GM23338 (cell line): Measurements from ENCODE around the gene EEF2. TPM values are rescaled to one million over a fixed set of nuclear protein-coding genes. Genes with fewer than 3 reads are reported as not detected.

ENCODE experiments used
- ATAC-seq: fragments of 200-7000 bp; cut with Tn5 transposase; 3 replicates; pipeline ENCODE4 v1.9.1; 2020
- DNase-seq: peaks from one replicate; pipeline ENCODE4 v3.0.0-alpha.2; 2015; ENCODE audit warnings: low spot score
- H2AFZ ChIP-seq: fragments of 200-600 bp; sonication (generic); 2 replicates; pipeline ENCODE4 v1.8.0; 2016; ENCODE audit warnings: antibody characterized with exemption, mild to moderate bottlenecking, moderate library complexity
- H3F3A ChIP-seq: fragments of 200-600 bp; sonication (generic); replicated peaks from 2 replicates; pipeline ENCODE4 v1.8.0; 2017; ENCODE audit warnings: antibody characterized with exemption, mixed run types, low read depth
- H3K27ac ChIP-seq: fragments of 200-600 bp; sonication (generic); 2 replicates; pipeline ENCODE4 v1.6.1; 2016; ENCODE audit warnings: low read depth
- H3K27me3 ChIP-seq: fragments of 200-600 bp; sonication (generic); 2 replicates; pipeline ENCODE4 v1.8.0; 2016; ENCODE audit warnings: mild to moderate bottlenecking, mixed run types, moderate library complexity; ENCODE audit not compliant: insufficient read depth
- H3K36me3 ChIP-seq: fragments of 200-600 bp; sonication (generic); 2 replicates; pipeline ENCODE4 v1.8.0; 2016; ENCODE audit warnings: mild to moderate bottlenecking; ENCODE audit not compliant: insufficient read depth
- H3K4me1 ChIP-seq: fragments of 200-600 bp; sonication (generic); 2 replicates; pipeline ENCODE4 v1.8.0; 2016; ENCODE audit warnings: mild to moderate bottlenecking, moderate library complexity; ENCODE audit not compliant: insufficient read depth
- H3K4me2 ChIP-seq: fragments of 200-600 bp; sonication (generic); 2 replicates; pipeline ENCODE4 v1.7.1; 2017; ENCODE audit warnings: mixed run types
- H3K4me3 ChIP-seq: fragments of 200-600 bp; sonication (generic); 2 replicates; pipeline ENCODE4 v1.6.1; 2016; ENCODE audit warnings: mixed run types
- H3K79me2 ChIP-seq: fragments of 200-600 bp; sonication (generic); replicated peaks from 2 replicates; pipeline ENCODE4 v1.8.0; 2017; ENCODE audit warnings: mild to moderate bottlenecking; ENCODE audit not compliant: insufficient read depth
- H3K9me2 ChIP-seq: fragments of 200-600 bp; sonication (generic); 2 replicates; pipeline ENCODE4 v1.8.0; 2017; ENCODE audit not compliant: insufficient read depth
- H4K20me1 ChIP-seq: fragments of 200-600 bp; sonication (generic); replicated peaks from 2 replicates; pipeline ENCODE4 v1.8.0; 2017; ENCODE audit warnings: mild to moderate bottlenecking; ENCODE audit not compliant: insufficient read depth
- H3K27ac Mint-ChIP-seq: 2 replicates; pipeline ENCODE4 v1.8.0; 2020; ENCODE audit warnings: inconsistent platforms, mild to moderate bottlenecking, moderate library complexity, mixed read lengths
- H3K27me3 Mint-ChIP-seq: 3 replicates; pipeline ENCODE4 v1.8.0; 2022; ENCODE audit warnings: low read depth, mild to moderate bottlenecking, moderate library complexity, mixed read lengths, inconsistent platforms; ENCODE audit not compliant: insufficient read depth, poor library complexity
- H3K36me3 Mint-ChIP-seq: 3 replicates; pipeline ENCODE4 v1.8.0; 2021; ENCODE audit warnings: low read depth, mild to moderate bottlenecking, inconsistent platforms, moderate library complexity, mixed read lengths
- H3K4me1 Mint-ChIP-seq: 3 replicates; pipeline ENCODE4 v1.8.0; 2020; ENCODE audit warnings: mild to moderate bottlenecking, inconsistent platforms, mixed read lengths
- H3K4me3 Mint-ChIP-seq: 3 replicates; pipeline ENCODE4 v1.8.0; 2021; ENCODE audit warnings: moderate library complexity, mild to moderate bottlenecking, inconsistent platforms, mixed read lengths
- H3K9me3 Mint-ChIP-seq: 3 replicates; pipeline ENCODE4 v1.8.0; 2020; ENCODE audit warnings: moderate library complexity, mild to moderate bottlenecking, inconsistent platforms, mixed read lengths
- CTCF ChIP-seq, 2 experiments: fragments of 200-600 bp in 1 of 2; sonication (generic) in 1 of 2; conservative IDR thresholded peaks; 2 replicates each; pipeline versions ENCODE4 v1.5.1 to v1.6.1; 2016 to 2017; ENCODE audit warnings: antibody characterized with exemption in 2 of 2, low read depth in 2 of 2, mild to moderate bottlenecking in 2 of 2, moderate library complexity in 1 of 2
- POLR2AphosphoS5 ChIP-seq: IDR thresholded peaks from 2 replicates; pipeline ENCODE4 v1.6.1; 2016; ENCODE audit warnings: antibody characterized with exemption, low read depth
- STAT1 ChIP-seq: IDR thresholded peaks from one replicate; pipeline ENCODE4 v1.6.1; 2016; ENCODE audit warnings: antibody characterized with exemption; ENCODE audit not compliant: unreplicated experiment
- ZNF114 ChIP-seq: fragments of 250-450 bp; sonication (Bioruptor Pico); IDR thresholded peaks from 2 replicates; pipeline ENCODE4 v1.5.0; 2020; ENCODE audit warnings: mild to moderate bottlenecking, moderate library complexity
- ZNF331 ChIP-seq: fragments of 250-450 bp; sonication (Bioruptor Pico); IDR thresholded peaks from 2 replicates; pipeline ENCODE4 v1.5.0; 2020; ENCODE audit warnings: low read depth, mild to moderate bottlenecking, moderate library complexity
- polyA plus RNA-seq: library from polyadenylated mRNA; unstranded; fragments of >200 nt; fragmentation: Nextera tagmentation; extraction: Ambion mirVana; gene quantifications from 2 replicates; pipeline ENCODE4 v1.2.1, GENCODE V29; 2016
- total RNA-seq: library from RNA; depleted of rRNA; stranded (reverse); fragments of >200 nt; shearing (Covaris generic); gene quantifications from 2 replicates; pipeline ENCODE4 v1.2.3, GENCODE V29; 2014
- TF ChIP-seq, protein P1 (sequence below): IDR thresholded peaks from 2 replicates; pipeline ENCODE4 v1.6.1; 2016; ENCODE audit warnings: antibody characterized with exemption
- TF ChIP-seq, protein P2 (sequence below): fragments of 250-450 bp; sonication (Bioruptor Pico); IDR thresholded peaks from 2 replicates; pipeline ENCODE4 v1.5.0; 2020; ENCODE audit warnings: mild to moderate bottlenecking, moderate library complexity

Gene EEF2
- total and polyA plus RNA-seq, 2 experiments from 2014 or later = 772 to 2,987 TPM

DNA sequence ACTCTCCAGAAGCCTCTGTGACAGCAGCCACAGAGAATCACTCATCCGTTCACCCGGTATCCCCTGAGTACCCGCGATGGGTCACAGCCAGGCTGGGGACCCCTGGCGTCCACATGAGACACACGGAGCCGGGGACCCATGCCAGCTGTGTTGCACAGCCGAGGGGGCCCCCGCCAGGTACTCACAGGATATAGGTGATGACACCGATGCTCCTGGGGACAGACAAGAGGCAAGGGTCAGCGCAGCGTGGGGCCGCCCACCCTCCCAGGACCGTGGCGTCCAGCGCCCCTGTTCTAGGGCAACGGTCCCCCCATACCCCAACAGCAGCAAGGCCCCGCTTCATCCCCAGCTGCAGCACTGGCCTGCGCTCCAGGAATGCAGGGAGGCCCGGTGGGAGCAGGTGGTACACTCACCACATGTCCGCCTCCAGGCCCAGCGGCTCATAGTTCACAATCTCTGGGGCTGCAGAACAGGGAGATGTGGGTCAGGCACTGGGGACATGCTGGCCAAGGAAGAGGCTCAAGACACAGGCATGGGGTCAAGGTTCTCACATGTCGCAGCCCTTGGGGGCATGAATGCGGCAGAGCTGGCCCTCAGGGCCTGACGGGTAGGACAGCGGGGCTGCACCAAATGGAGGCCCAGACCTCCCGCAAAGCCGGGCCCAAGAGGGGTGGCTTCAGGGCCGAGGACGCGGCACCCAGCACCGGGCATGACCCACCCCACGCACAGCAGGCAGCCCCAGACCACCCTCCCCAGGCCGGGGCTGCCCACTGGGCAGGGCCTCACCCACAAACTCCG is 21.6 kb downstream of the EEF2 start:
- Histone ChIP-seq H4K20me1 (peaks cover 33% of the 10 kb centered on the region), H3K4me3 (no peak overlapping the region), H3F3A (0 out of 2 replicates have a peak, but pooled peaks cover 14% of the 10 kb centered on the region), H3K4me1 (0 out of 2 replicates have a peak, but pooled peaks cover 3% of the 10 kb centered on the region), H3K36me3 (peaks cover 14% of the 10 kb centered on the region; the same call in 1 of the 2 replicates), H3K4me2 (no peak overlapping the region), H3K27ac (no peak overlapping the region), H2AFZ (no peak overlapping the region), H3K27me3 (no peaks in the 10 kb centered on the region), H3K9me2 (no peaks in the 10 kb centered on the region), H3K79me2 (peaks cover 34% of the 10 kb centered on the region)
- H3K27me3 Mint-ChIP-seq = peaks cover 14% of the 10 kb centered on the region
- H3K36me3 Mint-ChIP-seq = peaks cover 72% of the 10 kb centered on the region
- H3K4me3 Mint-ChIP-seq = no peak overlapping the region
- ATAC-seq = no peak
- H3K9me3 Mint-ChIP-seq = no peaks in the 10 kb centered on the region
- peaks cover 10% of the 10 kb centered on the region for H3K4me1 Mint-ChIP-seq
- no peak for TF ChIP-seq ZNF331 (CRISPR knock-in tag)
- TF ChIP-seq STAT1 = no peak
- TF ChIP-seq, protein P1, sequence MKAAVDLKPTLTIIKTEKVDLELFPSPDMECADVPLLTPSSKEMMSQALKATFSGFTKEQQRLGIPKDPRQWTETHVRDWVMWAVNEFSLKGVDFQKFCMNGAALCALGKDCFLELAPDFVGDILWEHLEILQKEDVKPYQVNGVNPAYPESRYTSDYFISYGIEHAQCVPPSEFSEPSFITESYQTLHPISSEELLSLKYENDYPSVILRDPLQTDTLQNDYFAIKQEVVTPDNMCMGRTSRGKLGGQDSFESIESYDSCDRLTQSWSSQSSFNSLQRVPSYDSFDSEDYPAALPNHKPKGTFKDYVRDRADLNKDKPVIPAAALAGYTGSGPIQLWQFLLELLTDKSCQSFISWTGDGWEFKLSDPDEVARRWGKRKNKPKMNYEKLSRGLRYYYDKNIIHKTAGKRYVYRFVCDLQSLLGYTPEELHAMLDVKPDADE = no peak
- TF ChIP-seq ZNF114 = no peak
- DNase-seq = no peak
- H3K27ac Mint-ChIP-seq = no peak overlapping the region

GRCh38 chr19:3961007-3961406 is 24.3 kb downstream of the EEF2 start:
- H3K27ac Mint-ChIP-seq = no peak overlapping the region
- Histone ChIP-seq H3K27ac (no peak overlapping the region; the same call in 1 of the 2 replicates), H4K20me1 (peaks cover 10% of the 10 kb centered on the region), H3K36me3 (peaks cover 14% of the 10 kb centered on the region; the same call in 1 of the 2 replicates), H3F3A (0 out of 2 replicates have a peak, but pooled peaks cover 3% of the 10 kb centered on the region), H3K4me2 (no peak overlapping the region), H3K79me2 (peaks cover 10% of the 10 kb centered on the region), H3K4me1 (no peaks in the 10 kb centered on the region), H3K27me3 (no peaks in the 10 kb centered on the region), H2AFZ (no peak overlapping the region), H3K4me3 (no peak overlapping the region), H3K9me2 (no peaks in the 10 kb centered on the region)
- peaks cover 58% of the 10 kb centered on the region for H3K36me3 Mint-ChIP-seq
- no peaks in the 10 kb centered on the region for H3K4me1 Mint-ChIP-seq
- H3K9me3 Mint-ChIP-seq = no peaks in the 10 kb centered on the region
- peaks cover 13% of the 10 kb centered on the region for H3K27me3 Mint-ChIP-seq
- DNase-seq = no peak
- no peak overlapping the region for H3K4me3 Mint-ChIP-seq
- no peak for TF ChIP-seq STAT1
- no peak for TF ChIP-seq CTCF (conservative IDR thresholded peaks at IDR 0.05; ENCODE audit: low read depth in 2 of 2)
- TF ChIP-seq ZNF331 (CRISPR knock-in tag) = no peak
- TF ChIP-seq, protein P2, sequence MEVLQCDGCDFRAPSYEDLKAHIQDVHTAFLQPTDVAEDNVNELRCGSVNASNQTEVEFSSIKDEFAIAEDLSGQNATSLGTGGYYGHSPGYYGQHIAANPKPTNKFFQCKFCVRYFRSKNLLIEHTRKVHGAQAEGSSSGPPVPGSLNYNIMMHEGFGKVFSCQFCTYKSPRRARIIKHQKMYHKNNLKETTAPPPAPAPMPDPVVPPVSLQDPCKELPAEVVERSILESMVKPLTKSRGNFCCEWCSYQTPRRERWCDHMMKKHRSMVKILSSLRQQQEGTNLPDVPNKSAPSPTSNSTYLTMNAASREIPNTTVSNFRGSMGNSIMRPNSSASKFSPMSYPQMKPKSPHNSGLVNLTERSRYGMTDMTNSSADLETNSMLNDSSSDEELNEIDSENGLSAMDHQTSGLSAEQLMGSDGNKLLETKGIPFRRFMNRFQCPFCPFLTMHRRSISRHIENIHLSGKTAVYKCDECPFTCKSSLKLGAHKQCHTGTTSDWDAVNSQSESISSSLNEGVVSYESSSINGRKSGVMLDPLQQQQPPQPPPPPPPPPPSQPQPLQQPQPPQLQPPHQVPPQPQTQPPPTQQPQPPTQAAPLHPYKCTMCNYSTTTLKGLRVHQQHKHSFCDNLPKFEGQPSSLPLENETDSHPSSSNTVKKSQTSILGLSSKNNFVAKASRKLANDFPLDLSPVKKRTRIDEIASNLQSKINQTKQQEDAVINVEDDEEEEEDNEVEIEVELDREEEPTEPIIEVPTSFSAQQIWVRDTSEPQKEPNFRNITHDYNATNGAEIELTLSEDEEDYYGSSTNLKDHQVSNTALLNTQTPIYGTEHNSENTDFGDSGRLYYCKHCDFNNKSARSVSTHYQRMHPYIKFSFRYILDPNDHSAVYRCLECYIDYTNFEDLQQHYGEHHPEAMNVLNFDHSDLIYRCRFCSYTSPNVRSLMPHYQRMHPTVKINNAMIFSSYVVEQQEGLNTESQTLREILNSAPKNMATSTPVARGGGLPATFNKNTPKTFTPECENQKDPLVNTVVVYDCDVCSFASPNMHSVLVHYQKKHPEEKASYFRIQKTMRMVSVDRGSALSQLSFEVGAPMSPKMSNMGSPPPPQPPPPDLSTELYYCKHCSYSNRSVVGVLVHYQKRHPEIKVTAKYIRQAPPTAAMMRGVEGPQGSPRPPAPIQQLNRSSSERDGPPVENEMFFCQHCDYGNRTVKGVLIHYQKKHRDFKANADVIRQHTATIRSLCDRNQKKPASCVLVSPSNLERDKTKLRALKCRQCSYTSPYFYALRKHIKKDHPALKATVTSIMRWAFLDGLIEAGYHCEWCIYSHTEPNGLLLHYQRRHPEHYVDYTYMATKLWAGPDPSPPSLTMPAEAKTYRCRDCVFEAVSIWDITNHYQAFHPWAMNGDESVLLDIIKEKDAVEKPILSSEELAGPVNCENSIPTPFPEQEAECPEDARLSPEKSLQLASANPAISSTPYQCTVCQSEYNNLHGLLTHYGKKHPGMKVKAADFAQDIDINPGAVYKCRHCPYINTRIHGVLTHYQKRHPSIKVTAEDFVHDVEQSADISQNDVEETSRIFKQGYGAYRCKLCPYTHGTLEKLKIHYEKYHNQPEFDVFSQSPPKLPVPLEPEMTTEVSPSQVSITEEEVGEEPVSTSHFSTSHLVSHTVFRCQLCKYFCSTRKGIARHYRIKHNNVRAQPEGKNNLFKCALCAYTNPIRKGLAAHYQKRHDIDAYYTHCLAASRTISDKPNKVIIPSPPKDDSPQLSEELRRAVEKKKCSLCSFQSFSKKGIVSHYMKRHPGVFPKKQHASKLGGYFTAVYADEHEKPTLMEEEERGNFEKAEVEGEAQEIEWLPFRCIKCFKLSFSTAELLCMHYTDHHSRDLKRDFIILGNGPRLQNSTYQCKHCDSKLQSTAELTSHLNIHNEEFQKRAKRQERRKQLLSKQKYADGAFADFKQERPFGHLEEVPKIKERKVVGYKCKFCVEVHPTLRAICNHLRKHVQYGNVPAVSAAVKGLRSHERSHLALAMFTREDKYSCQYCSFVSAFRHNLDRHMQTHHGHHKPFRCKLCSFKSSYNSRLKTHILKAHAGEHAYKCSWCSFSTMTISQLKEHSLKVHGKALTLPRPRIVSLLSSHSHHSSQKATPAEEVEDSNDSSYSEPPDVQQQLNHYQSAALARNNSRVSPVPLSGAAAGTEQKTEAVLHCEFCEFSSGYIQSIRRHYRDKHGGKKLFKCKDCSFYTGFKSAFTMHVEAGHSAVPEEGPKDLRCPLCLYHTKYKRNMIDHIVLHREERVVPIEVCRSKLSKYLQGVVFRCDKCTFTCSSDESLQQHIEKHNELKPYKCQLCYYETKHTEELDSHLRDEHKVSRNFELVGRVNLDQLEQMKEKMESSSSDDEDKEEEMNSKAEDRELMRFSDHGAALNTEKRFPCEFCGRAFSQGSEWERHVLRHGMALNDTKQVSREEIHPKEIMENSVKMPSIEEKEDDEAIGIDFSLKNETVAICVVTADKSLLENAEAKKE (CRISPR knock-in tag) = no peak
- TF ChIP-seq, protein P1 = no peak
- no peak for TF ChIP-seq POLR2AphosphoS5
- no peak for ATAC-seq
